Fibroblast of the aortic adventitia (primary cell): ENCODE measurements around the gene DDC. TPM values are rescaled to one million over a fixed set of nuclear protein-coding genes. Genes with fewer than 3 reads are reported as not detected.

Source experiments
- DNase-seq: peaks from one replicate; pipeline ENCODE4 v3.0.0-alpha.2; 2010; ENCODE audit warnings: low read depth
- H3K4me3 ChIP-seq: 2 replicates; pipeline ENCODE4 v1.5.1; 2011; ENCODE audit warnings: low read depth, mild to moderate bottlenecking, control low read depth, low read length, moderate library complexity
- CTCF ChIP-seq: IDR thresholded peaks from 2 replicates; pipeline ENCODE4 v1.5.1; 2011; ENCODE audit warnings: mild to moderate bottlenecking, low read length, control low read depth, inconsistent platforms; ENCODE audit not compliant: insufficient read depth
- total RNA-seq: library from RNA; depleted of rRNA; stranded (reverse); fragments of >200 nt; gene quantifications from 2 replicates; pipeline ENCODE4 v1.2.3, GENCODE V29; 2012; ENCODE audit warnings: low replicate concordance

Gene DDC
- total RNA-seq, 1 donor: not detected

GRCh38 chr7:50594734-50595485, 29.7 kb upstream of the DDC start:
- H3K4me3 ChIP-seq: no peak overlapping the region
- no peak for DNase-seq
- no peak for TF ChIP-seq CTCF

GRCh38 chr7:50594136-50594535, 28.9 kb upstream of the DDC start:
- H3K4me3 ChIP-seq: no peak overlapping the region
- no peak for DNase-seq
- no peak for TF ChIP-seq CTCF

GRCh38 chr7:50592940-50593339, 27.7 kb upstream of the DDC start:
- TF ChIP-seq CTCF: no peak
- H3K4me3 ChIP-seq: no peak overlapping the region

GRCh38 chr7:50591480-50592438, 26.6 kb upstream of the DDC start:
- no peak for TF ChIP-seq CTCF
- no peak overlapping the region for H3K4me3 ChIP-seq
- DNase-seq: no peak

More at GRCh38 chr7:50592940-50593339, 27.7 kb upstream of the DDC start:
- DNase-seq: no peak

- no peak for DNase-seq
- H3K4me3 ChIP-seq: no peak overlapping the region
- no peak for TF ChIP-seq CTCF
These were observed 25.9 kb upstream of the DDC start for GRCh38 chr7:50591098-50591479.

- DNase-seq: no peak
- no peak overlapping the region for H3K4me3 ChIP-seq
- TF ChIP-seq CTCF: no peak
These were observed 25.3 kb upstream of the DDC start for GRCh38 chr7:50590535-50590934.
